Activated CD8-positive, alpha-beta T cell treated with anti-CD3 and anti-CD28 coated beads, Interleukin-2, amount 10 ng/mL, durations not matched to agents 7 days and 5 days (primary cell): Measurements from ENCODE around the gene ACAD8. TPM values are rescaled to one million over a fixed set of nuclear protein-coding genes. Genes with fewer than 3 reads are reported as not detected.

Experiments
- ATAC-seq: fragments of 150-1000 bp; cut with Tn5 transposase; one replicate; pipeline ENCODE4 v1.10.0; 2021; ENCODE audit warnings: moderate library complexity
- CTCF ChIA-PET: fragments of 350-600 bp; sonication (Branson Sonifier 250); formaldehyde crosslinking; loops from one replicate; lab custom pipeline; 2021; ENCODE audit warnings: antibody characterized with exemption; lab: Charles Lee
- POLR2A ChIA-PET: fragments of 350-600 bp; sonication (Branson Sonifier 250); formaldehyde crosslinking; loops from one replicate; lab custom pipeline; 2021; ENCODE audit warnings: antibody characterized with exemption; lab: Charles Lee
- DNase-seq: peaks from one replicate; pipeline ENCODE4 v3.0.0-alpha.2; 2020
- H3K27ac Mint-ChIP-seq: one replicate; pipeline ENCODE4 v1.8.0; 2021; ENCODE audit warnings: mild to moderate bottlenecking, mixed read lengths
- H3K27me3 Mint-ChIP-seq: one replicate; pipeline ENCODE4 v1.8.0; 2021; ENCODE audit warnings: low read depth, mixed read lengths
- H3K36me3 Mint-ChIP-seq: one replicate; pipeline ENCODE4 v1.8.0; 2021; ENCODE audit warnings: low read depth, mixed read lengths
- H3K4me1 Mint-ChIP-seq: one replicate; pipeline ENCODE4 v1.8.0; 2021; ENCODE audit warnings: low read depth, mixed read lengths
- H3K4me3 Mint-ChIP-seq: one replicate; pipeline ENCODE4 v1.8.0; 2021; ENCODE audit warnings: mild to moderate bottlenecking, mixed read lengths
- H3K9me3 Mint-ChIP-seq: one replicate; pipeline ENCODE4 v1.8.0; 2022; ENCODE audit warnings: mixed read lengths; ENCODE audit not compliant: insufficient read depth
- total RNA-seq, 2 experiments: library from RNA; stranded (reverse); gene quantifications; one replicate each; pipeline ENCODE4 v1.2.3, GENCODE V29; 2021

ACAD8 gene
- total RNA-seq, 2 experiments from 2014 or later = 20.7 to 21.1 TPM

- ChIA-PET CTCF (no interaction called here), POLR2A (no interaction called here)
- Mint-ChIP-seq H3K9me3 (no peaks in the 10 kb centered on the region), H3K27ac (no peak overlapping the region), H3K27me3 (no peaks in the 10 kb centered on the region), H3K4me1 (no peaks in the 10 kb centered on the region), H3K36me3 (peaks cover 2% of the 10 kb centered on the region), H3K4me3 (no peak overlapping the region)
- no peak for DNase-seq
- no peak for ATAC-seq
Observed at GRCh38 chr11:134291196-134291595, 37.8 kb downstream of the ACAD8 start.

DNA sequence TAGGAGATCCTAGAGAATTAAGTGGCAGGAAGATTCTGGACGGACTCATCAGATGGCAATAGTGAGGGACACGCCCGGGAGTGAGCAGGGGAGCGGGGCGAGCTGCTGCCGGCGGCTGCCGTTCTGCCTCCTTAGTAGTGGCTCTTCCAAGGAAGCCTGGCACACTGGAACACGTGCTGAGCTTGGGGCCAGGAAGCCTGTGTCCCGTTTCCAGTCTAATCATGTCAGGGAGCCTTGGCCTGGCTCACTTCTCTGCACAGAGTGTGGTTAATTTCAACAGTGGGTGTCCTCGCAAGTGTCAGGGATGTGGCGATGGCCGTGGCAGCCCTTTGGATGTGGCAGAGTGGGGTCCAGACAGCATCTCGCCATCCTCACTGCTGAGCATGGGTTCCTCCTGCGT lies 39.3 kb downstream of the ACAD8 start:
- H3K36me3 Mint-ChIP-seq = peaks cover 2% of the 10 kb centered on the region
- POLR2A ChIA-PET = no interaction called here
- no peaks in the 10 kb centered on the region for H3K27me3 Mint-ChIP-seq
- no peaks in the 10 kb centered on the region for H3K9me3 Mint-ChIP-seq
- no peak overlapping the region for H3K4me3 Mint-ChIP-seq
- H3K27ac Mint-ChIP-seq = no peak overlapping the region
- CTCF ChIA-PET = no interaction called here
- no peak for DNase-seq
- no peaks in the 10 kb centered on the region for H3K4me1 Mint-ChIP-seq
- no peak for ATAC-seq

GRCh38 chr11:134293119-134294113 lies 40.0 kb downstream of the ACAD8 start:
- peaks cover 2% of the 10 kb centered on the region for H3K36me3 Mint-ChIP-seq
- H3K4me3 Mint-ChIP-seq = no peak overlapping the region
- no peaks in the 10 kb centered on the region for H3K9me3 Mint-ChIP-seq
- no peak overlapping the region for H3K27ac Mint-ChIP-seq
- H3K4me1 Mint-ChIP-seq = no peaks in the 10 kb centered on the region
- no peaks in the 10 kb centered on the region for H3K27me3 Mint-ChIP-seq
- POLR2A ChIA-PET = interaction anchor here (0.6 kb wide), 2 partner anchors 15 to 17 kb away, joined by 3 to 6 read pairs; no protein-coding TSS in a partner anchor
- ATAC-seq = no peak
- CTCF ChIA-PET = no interaction called here
- no peak for DNase-seq

DNA sequence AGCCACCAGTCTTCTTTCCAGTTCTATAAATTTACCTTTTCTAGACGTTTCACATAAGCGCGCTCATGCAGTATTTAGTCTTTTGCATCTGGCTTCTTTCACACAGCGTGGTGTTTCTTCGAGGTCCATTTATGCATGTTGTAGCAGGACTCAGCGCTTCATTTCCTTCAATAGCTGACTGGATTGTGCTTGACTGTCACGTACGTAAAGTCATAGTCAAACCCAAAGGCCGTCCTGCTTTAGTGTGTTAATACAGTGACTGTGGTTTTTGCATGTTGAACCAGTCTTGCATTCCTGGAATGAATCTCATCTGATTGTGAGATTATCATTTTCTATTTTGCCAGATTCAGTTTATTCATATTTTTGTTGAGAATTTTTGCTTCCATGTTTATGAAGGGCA lies 41.3 kb downstream of the ACAD8 start:
- H3K36me3 Mint-ChIP-seq = peaks cover 2% of the 10 kb centered on the region
- no peaks in the 10 kb centered on the region for H3K27me3 Mint-ChIP-seq
- no peaks in the 10 kb centered on the region for H3K9me3 Mint-ChIP-seq
- H3K4me3 Mint-ChIP-seq = no peak overlapping the region
- H3K4me1 Mint-ChIP-seq = no peaks in the 10 kb centered on the region
- ChIA-PET CTCF (no interaction called here), POLR2A (interaction anchor here (0.6 kb wide), 1 partner anchor 15 kb away, joined by 3 read pairs; no protein-coding TSS in a partner anchor)
- ATAC-seq = no peak
- DNase-seq = no peak
- no peak overlapping the region for H3K27ac Mint-ChIP-seq

DNA sequence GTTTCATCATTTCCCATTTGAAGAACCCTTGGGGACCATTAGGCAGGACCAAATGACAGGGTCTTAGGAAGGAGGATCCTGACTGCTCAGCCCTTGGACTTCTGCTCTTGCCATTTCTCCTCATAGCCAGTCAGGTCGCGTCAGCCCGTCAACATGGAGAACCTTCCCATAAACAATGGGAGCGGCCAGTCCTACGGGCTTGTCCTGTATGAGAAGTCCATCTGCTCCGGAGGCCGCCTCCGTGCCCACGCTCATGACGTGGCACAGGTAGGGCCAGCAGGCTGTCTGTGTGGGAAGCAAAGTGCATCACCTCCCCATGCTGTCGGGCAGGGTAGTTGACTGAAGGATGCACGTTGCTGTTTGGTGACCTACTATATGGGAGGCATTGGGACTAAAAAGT lies 58.9 kb downstream of the ACAD8 start:
- ChIA-PET POLR2A (no interaction called here), CTCF (no interaction called here)
- DNase-seq = no peak
- no peak for ATAC-seq
- Mint-ChIP-seq H3K9me3 (no peaks in the 10 kb centered on the region), H3K4me1 (no peaks in the 10 kb centered on the region), H3K36me3 (peaks cover 3% of the 10 kb centered on the region), H3K27me3 (peaks cover 9% of the 10 kb centered on the region), H3K4me3 (no peak overlapping the region), H3K27ac (no peak overlapping the region)

DNA sequence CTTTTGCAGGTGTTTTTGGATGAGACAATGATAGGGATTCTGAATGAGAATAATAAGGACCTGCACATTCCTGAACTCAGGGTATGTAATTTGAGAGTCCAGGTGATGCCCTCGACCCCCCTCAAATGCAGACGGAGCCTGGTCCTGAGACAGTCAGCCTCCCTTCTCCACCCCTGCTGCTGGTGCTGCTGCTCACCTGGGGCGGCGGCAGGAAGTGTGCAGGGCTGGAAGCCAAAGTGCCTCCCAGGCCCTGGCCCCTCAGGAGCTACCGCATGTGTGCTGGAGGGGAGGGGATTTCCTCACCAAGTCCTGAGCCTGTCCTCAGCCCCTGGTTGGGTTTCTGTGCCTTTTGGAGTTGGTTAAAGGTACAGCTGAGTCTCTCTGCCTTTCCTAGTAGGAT lies 59.4 kb downstream of the ACAD8 start:
- peaks cover 9% of the 10 kb centered on the region for H3K27me3 Mint-ChIP-seq
- H3K9me3 Mint-ChIP-seq = peaks cover 2% of the 10 kb centered on the region
- POLR2A ChIA-PET = no interaction called here
- H3K4me1 Mint-ChIP-seq = no peaks in the 10 kb centered on the region
- no peak overlapping the region for H3K4me3 Mint-ChIP-seq
- ATAC-seq (no peak), DNase-seq (no peak)
- no peak overlapping the region for H3K27ac Mint-ChIP-seq
- CTCF ChIA-PET = no interaction called here
- H3K36me3 Mint-ChIP-seq = peaks cover 3% of the 10 kb centered on the region

DNA sequence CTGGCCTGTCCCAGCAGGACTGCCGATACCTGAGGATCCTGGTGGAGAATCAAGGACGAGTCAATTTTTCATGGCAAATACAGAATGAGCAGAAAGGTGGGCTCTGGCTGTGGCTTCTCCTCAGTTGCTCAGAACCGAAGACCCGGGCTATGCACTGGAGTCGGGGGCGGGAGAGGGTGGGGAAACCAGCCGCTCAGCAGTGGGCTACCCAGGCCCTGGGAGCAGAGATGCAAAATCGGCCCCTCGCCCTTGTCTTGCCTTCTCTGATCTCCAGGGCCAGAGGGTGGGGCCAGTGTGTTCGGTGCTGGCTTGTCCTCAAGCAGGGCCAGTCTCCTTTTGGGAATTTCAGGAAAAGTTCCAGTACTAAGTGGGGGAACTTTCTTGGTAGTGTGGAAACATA lies 60.0 kb downstream of the ACAD8 start:
- Mint-ChIP-seq H3K27me3 (peaks cover 9% of the 10 kb centered on the region), H3K9me3 (peaks cover 5% of the 10 kb centered on the region), H3K27ac (no peak overlapping the region), H3K4me3 (no peak overlapping the region), H3K36me3 (peaks cover 3% of the 10 kb centered on the region), H3K4me1 (no peaks in the 10 kb centered on the region)
- CTCF ChIA-PET = no interaction called here
- no peak for ATAC-seq
- DNase-seq = no peak
- POLR2A ChIA-PET = no interaction called here

- H3K27me3 Mint-ChIP-seq = peaks cover 9% of the 10 kb centered on the region
- POLR2A ChIA-PET = no interaction called here
- CTCF ChIA-PET = no interaction called here
Observed at GRCh38 chr11:134313821-134314607, 60.6 kb downstream of the ACAD8 start.

More at GRCh38 chr11:134313821-134314607, 60.6 kb downstream of the ACAD8 start:
- Mint-ChIP-seq H3K4me3 (no peak overlapping the region), H3K9me3 (peaks cover 5% of the 10 kb centered on the region), H3K36me3 (peaks cover 3% of the 10 kb centered on the region), H3K4me1 (no peaks in the 10 kb centered on the region), H3K27ac (no peak overlapping the region)
- DNase-seq (no peak), ATAC-seq (no peak)

Other genes starting within 250 kb of the ACAD8 start
- 1 to 10 TPM; 8.0 to 9.6 TPM for gene JAM3, start 184.5 kb upstream of the ACAD8 start, total RNA-seq
- 100 to 1,000 TPM; 125 to 136 TPM for gene NCAPD3, start 29.6 kb upstream of the ACAD8 start, total RNA-seq
- gene VPS26B, start 28.9 kb upstream of the ACAD8 start, total RNA-seq = 10 to 100 TPM; 55.1 TPM
- 10 to 100 TPM; 53.7 to 56.1 TPM for gene THYN1, start 216 bp upstream of the ACAD8 start, total RNA-seq
- gene GLB1L3, start 22.8 kb downstream of the ACAD8 start, total RNA-seq = 1 to 10 TPM; 3.8 to 4.0 TPM
- gene GLB1L2, start 78.4 kb downstream of the ACAD8 start, total RNA-seq = 1 to 10 TPM; 1.2 to 1.9 TPM
- gene B3GAT1, start 158.7 kb downstream of the ACAD8 start, total RNA-seq = under 1 TPM; 0.13 to 0.31 TPM